HL-60 (cell line): ENCODE measurements around the gene SOCS2.
A peak's percentile ranks its signal among the peaks of the same experiment; 100 is the strongest.

Source experiments
- DNase-seq, 2 experiments: peaks; one replicate each; pipeline ENCODE4 v3.0.0-alpha.2; 2010 to 2020; ENCODE audit warnings: low read depth in 1 of 2, low spot score in 1 of 2
- H3K27ac ChIP-seq: fragments of 250-450 bp; sonication (Bioruptor Pico); replicated peaks from 2 replicates; pipeline ENCODE4 v1.5.1; 2020; ENCODE audit warnings: mild to moderate bottlenecking, moderate library complexity
- H3K27me3 ChIP-seq: fragments of 250-450 bp; sonication (Bioruptor Pico); 2 replicates; pipeline ENCODE4 v1.5.1; 2021; ENCODE audit warnings: mild to moderate bottlenecking, moderate library complexity; ENCODE audit not compliant: insufficient read depth, poor library complexity, severe bottlenecking
- H3K4me3 ChIP-seq: replicated peaks from 2 replicates; pipeline ENCODE4 v1.5.1; 2011; ENCODE audit warnings: mild to moderate bottlenecking, control low read depth, low read length; ENCODE audit not compliant: insufficient read depth
- CTCF ChIP-seq: IDR thresholded peaks from one replicate; pipeline ENCODE4 v1.5.1; 2011; ENCODE audit warnings: low read length, control low read depth, inconsistent platforms; ENCODE audit not compliant: insufficient read depth
- GABPA ChIP-seq: IDR thresholded peaks from 2 replicates; pipeline ENCODE4 v1.6.1; 2012; ENCODE audit warnings: low read depth
- POLR2AphosphoS5 ChIP-seq: IDR thresholded peaks from 2 replicates; pipeline ENCODE4 v1.6.1; 2012; ENCODE audit warnings: low read depth
- REST ChIP-seq: IDR thresholded peaks from 2 replicates; pipeline ENCODE4 v1.6.1; 2012; ENCODE audit warnings: low read depth; ENCODE audit not compliant: insufficient replicate concordance
- SPI1 ChIP-seq: IDR thresholded peaks from 2 replicates; pipeline ENCODE4 v1.6.1; 2012; ENCODE audit warnings: low read depth, mild to moderate bottlenecking, borderline replicate concordance

SOCS2 gene

GRCh38 chr12:93567174-93567573 is 5.3 kb upstream of the SOCS2 start:
- H3K27me3 ChIP-seq, result peaks cover 29% of the 10 kb centered on the region
- H3K27ac ChIP-seq, result no peak overlapping the region
- TF ChIP-seq CTCF, result no peak
- no peak for TF ChIP-seq GABPA
- no peak for TF ChIP-seq POLR2AphosphoS5
- TF ChIP-seq SPI1, result no peak
- no peak for TF ChIP-seq REST
- H3K4me3 ChIP-seq, result no peak overlapping the region
- no peak for DNase-seq

- Histone ChIP-seq H3K27me3 (peaks cover 38% of the 10 kb centered on the region), H3K4me3 (no peak overlapping the region), H3K27ac (no peak overlapping the region)
- no peak for TF ChIP-seq CTCF
- peak; percentile 69 for TF ChIP-seq SPI1
- no peak for TF ChIP-seq GABPA
- TF ChIP-seq POLR2AphosphoS5, result no peak
- no peak for DNase-seq
Measured at GRCh38 chr12:93568091-93568490, 4.4 kb upstream of the SOCS2 start.

GRCh38 chr12:93569301-93569655 is 3.2 kb upstream of the SOCS2 start:
- Histone ChIP-seq H3K27ac (no peak overlapping the region), H3K27me3 (peaks cover 44% of the 10 kb centered on the region), H3K4me3 (peak overlapping the region; percentile 52; the same call in 1 of the 2 replicates)
- TF ChIP-seq POLR2AphosphoS5 (no peak), SPI1 (no peak), CTCF (no peak)
- DNase-seq, result no peak

- Histone ChIP-seq H3K27me3 (peaks cover 49% of the 10 kb centered on the region), H3K27ac (no peak overlapping the region)
Measured at GRCh38 chr12:93569656-93570551, 2.6 kb upstream of the SOCS2 start.

More at GRCh38 chr12:93569656-93570551, 2.6 kb upstream of the SOCS2 start:
- DNase-seq, result peak; percentile 61 to 70
- no peak for TF ChIP-seq GABPA
- peak; percentile 27 for TF ChIP-seq CTCF
- H3K4me3 ChIP-seq, result peak overlapping the region; percentile 52
